ENCODE measurements around the gene ELANE.

Gene ELANE

DNA sequence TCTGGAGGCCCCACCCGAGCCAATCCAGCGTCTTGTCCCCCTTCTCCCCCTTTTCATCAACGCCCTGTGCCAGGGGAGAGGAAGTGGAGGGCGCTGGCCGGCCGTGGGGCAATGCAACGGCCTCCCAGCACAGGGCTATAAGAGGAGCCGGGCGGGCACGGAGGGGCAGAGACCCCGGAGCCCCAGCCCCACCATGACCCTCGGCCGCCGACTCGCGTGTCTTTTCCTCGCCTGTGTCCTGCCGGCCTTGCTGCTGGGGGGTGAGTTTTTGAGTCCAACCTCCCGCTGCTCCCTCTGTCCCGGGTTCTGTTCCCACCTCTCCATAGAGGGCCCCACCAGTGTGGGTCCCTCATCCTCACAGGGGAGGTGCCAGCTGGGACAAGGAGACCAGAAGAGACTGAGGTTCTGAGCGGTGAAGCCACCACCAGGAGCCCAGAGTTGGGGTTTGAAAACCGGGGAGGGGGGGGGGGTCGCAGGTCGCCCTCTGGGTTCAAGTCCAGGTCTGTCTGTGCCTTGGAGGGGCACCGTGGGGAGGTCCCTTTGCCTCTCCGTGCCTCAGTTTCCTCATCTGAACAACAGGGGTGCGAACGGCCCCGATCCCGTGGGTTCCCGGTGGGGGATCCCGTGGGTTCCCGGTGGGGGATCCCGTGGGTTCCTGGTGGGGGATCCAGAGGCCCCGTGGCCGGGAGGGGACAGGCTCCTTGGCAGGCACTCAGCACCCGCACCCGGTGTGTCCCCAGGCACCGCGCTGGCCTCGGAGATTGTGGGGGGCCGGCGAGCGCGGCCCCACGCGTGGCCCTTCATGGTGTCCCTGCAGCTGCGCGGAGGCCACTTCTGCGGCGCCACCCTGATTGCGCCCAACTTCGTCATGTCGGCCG lies at the start of gene ELANE:
Gene ELANE (plus strand): TSS at position 168 of the 878 bp plus-strand sequence. CDS start 26 bp downstream, at position 194.
- DNase-seq (ENCODE audit: low spot score): no peak

DNA sequence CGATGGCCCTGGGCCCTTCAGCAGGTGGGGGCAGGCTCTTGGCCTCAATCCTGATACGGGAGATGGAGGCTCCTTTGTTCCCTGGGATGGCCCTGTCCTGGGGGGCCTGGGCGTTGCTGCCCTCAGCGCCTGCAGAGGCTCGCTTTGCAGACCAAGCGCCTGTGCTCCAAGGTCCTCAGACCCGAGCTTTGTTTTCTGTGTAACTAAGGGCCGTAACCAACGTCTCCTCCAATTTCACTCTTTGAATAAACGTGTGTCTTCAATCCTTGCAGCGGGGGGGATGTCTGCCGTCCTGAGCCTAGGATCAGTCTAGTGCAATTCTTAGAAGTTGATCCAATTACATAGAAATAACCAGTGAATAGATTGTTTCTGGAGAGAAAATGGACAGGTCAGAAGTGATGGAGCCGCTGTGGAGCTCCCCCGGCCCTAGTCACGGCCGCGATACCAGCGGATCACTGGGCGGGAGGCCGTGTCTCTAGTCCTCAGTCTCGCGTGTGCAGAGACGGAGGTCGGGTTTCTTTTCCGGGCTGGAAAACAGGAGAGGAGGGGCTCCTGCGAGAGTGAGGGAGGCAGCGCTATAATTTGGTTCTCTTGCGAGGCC lies 49.5 kb upstream of the ELANE start:
- DNase-seq (ENCODE audit: low spot score): no peak

DNA sequence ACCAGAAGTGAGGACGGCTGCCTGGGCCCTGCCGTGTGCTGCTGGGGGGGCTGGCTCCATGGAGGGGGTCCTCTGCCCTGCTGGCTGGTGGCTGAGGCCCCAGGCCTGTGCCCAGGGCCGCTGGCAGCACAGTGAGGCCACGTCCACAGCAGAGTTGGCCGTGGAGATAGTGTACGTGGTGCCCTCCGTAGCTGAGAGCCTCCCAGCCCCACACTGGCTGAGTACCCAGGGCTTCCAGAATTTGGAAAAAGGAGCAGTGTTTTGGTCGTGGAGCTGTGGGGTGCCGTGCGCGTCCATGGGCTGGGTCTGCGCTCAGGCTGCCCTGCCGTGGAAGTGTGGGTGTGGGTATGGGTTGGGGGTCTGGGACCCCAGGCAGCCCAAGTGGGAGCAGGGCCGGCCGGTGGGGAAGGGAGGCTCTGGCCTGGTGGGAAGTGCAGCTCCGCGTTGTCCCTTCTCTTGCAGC lies 49.0 kb upstream of the ELANE start:
- DNase-seq (ENCODE audit: low spot score): no peak

DNA sequence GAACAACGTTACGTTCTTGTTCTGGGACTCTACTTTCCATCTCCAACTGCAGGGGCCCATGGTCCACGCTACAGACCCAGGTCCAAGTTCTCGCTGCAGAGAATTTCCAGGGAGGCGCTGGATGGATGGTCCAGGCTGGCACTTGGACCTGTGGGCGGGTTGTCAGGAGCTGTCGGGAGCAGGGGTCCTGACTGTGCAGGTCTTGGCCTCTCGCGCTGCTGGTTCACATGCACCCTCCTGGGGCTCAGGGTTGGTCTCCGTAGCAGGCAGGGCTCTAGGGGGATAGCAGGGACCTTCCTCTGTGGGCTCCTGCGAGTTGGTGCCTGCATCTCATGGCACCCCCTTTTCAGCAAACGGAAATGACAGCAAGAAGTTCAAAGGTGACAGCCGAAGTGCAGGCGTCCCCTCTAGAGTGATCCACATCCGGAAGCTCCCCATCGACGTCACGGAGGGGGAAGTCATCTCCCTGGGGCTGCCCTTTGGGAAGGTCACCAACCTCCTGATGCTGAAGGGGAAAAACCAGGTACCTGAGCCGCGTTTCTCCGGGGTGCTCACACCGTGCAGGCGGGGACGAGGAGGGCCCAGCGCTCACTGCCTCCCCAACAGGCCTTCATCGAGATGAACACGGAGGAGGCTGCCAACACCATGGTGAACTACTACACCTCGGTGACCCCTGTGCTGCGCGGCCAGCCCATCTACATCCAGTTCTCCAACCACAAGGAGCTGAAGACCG lies 48.3 kb upstream of the ELANE start:
- DNase-seq (ENCODE audit: low spot score): no peak

DNA sequence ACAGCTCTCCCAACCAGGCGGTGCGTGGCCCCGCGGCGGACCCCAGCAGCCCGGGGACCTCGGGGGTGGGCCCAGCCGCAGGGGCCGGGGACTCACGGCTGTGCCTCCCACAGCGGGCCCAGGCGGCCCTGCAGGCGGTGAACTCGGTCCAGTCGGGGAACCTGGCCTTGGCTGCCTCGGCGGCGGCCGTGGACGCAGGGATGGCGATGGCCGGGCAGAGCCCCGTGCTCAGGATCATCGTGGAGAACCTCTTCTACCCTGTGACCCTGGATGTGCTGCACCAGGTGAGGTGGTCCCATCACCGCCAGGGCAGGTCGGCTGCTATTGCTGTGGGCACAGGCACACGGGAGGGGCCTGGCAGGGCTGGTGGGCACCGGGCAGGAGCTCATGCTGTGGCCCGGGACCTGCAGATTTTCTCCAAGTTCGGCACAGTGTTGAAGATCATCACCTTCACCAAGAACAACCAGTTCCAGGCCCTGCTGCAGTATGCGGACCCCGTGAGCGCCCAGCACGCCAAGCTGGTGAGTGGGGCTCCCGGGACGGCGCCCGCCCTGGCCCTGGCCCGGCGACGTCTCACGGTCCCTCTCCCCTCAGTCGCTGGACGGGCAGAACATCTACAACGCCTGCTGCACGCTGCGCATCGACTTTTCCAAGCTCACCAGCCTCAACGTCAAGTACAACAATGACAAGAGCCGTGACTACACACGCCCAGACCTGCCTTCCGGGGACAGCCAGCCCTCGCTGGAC lies 47.5 kb upstream of the ELANE start:
- DNase-seq (ENCODE audit: low spot score): no peak

DNA sequence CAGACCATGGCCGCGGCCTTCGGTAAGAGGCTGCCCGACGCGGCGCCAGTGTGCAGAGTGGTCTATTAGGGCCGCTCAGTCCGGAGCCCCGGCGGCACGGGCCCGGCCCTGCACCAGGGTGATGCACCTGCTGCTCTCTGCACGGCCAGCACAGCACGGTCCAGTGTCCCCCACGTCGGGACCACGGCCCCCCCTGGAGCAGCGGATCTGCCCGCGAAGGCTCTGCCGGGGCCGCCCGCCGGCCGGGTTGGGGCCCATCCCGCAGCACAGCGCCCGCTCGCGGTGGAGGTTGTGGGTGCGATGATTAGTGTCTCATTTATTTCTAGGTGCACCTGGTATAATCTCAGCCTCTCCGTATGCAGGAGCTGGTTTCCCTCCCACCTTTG lies 46.9 kb upstream of the ELANE start:
- no peak for DNase-seq (ENCODE audit: low spot score)

DNA sequence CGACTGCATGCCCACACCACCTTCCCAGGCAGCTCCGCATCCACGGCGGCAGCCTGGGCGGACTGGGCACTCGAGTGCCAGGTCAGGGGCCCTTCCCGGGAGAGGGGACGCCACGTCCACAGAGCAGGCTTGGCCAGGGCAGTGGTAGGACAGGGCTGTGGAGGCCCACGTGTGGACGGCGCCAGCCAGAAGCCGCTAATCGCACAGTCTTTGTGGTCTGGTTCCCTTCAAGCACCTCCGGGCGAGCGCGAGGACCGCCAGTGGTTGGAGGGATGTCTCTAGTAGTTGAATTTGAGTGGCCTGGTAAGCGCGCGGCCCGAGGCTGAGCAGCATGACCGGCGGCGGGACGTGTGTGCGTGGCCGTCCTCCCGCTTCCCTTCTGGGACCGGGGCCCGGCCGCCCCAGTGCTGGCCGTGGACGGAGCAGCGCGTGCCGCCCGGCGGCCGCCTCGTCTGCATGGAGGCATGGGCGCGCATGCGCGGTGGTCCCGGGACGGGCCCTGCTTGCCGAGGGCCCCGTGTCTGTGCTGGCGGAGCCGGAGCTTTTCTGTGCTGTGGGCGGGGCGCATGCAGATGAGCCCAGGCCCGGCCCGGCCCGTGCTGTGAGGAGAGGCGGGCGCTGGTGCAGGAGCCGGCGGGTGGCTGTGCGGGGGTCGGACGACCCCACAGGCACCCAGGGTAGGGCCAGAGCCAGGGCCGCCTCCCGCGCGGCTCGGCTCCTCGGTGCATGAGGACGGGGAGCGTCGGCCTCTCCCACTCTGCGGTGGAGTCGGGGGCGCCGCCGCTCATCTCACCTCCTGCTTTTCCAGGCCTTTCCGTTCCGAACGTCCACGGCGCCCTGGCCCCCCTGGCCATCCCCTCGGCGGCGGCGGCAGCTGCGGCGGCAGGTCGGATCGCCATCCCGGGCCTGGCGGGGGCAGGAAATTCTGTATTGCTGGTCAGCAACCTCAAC lies 46.2 kb upstream of the ELANE start:
- no peak for DNase-seq (ENCODE audit: low spot score)

DNA sequence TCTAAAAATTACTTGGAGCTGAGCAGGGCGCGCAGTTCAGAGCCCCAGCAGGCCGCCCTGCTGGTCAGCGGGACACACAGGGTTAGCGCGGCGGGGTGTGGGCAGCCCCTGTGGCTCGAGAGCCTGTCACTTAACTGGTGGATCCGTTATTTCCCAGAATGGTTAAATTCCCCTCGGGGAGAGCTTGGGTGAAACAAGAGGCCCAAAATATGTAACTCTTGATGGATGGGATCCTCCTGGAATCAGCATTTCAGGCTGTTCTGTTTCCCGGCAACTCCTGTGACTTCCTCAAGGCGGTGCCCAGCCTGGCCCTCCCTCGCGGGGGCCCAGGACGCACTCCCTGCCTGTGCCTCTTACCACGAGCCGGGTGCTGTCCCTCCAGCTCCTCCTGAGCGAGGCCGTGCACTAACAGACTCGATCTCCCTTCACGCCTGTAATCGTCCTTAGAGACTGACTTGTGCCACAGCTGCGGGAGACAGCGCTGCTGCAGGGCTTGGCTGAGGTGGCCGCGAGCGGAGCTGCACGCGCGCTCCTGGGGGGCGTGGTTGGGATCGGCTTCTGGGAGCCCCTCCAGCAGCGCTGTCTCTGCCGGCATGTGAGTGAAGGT lies 45.2 kb upstream of the ELANE start:
- DNase-seq (ENCODE audit: low spot score): no peak

DNA sequence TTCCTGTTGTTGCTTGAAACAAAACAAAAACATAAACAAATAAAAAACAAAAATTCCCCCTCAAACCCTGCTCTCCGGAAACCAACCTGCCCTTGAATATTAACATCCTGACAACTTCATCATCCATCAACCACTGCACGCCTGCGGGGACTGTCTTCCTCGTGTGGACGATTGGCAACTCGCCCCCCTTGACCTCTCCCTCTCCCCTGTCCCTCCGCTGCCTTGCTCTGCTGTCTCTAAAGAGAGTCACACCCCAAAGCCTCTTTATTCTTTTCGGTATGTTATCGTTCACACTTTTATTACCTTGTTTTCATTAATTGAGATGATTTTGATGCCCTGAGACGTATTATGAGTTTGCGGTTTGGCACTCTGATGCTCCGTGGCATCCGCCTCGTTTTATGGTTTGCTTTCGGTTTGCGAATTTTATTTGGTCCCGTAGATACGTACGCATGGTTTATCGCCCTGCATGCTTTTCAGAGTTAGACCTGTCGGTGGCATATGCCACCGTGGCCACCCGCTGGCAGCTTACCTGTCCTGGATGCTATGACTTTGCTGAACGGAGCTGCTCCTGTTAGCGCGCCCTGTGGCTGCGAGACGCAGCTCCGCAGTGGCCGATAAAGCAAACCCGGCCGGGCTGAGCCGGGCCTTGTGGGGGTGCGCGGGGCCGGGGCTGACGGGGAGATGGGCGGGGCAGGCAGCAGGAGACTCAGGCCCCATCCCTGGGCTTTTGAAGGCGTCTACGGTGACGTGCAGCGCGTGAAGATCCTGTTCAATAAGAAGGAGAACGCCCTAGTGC lies 44.3 kb upstream of the ELANE start:
- no peak for DNase-seq (ENCODE audit: low spot score)

DNA sequence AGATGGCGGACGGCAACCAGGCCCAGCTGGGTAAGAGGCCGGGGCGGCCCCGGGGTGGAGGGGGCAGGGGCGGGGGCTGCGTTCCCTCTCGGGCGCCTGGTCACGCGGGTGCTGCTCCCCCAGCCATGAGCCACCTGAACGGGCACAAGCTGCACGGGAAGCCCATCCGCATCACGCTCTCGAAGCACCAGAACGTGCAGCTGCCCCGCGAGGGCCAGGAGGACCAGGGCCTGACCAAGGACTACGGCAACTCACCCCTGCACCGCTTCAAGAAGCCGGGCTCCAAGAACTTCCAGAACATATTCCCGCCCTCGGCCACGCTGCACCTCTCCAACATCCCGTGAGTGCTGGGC lies 43.7 kb upstream of the ELANE start:
- DNase-seq (ENCODE audit: low spot score): no peak

DNA sequence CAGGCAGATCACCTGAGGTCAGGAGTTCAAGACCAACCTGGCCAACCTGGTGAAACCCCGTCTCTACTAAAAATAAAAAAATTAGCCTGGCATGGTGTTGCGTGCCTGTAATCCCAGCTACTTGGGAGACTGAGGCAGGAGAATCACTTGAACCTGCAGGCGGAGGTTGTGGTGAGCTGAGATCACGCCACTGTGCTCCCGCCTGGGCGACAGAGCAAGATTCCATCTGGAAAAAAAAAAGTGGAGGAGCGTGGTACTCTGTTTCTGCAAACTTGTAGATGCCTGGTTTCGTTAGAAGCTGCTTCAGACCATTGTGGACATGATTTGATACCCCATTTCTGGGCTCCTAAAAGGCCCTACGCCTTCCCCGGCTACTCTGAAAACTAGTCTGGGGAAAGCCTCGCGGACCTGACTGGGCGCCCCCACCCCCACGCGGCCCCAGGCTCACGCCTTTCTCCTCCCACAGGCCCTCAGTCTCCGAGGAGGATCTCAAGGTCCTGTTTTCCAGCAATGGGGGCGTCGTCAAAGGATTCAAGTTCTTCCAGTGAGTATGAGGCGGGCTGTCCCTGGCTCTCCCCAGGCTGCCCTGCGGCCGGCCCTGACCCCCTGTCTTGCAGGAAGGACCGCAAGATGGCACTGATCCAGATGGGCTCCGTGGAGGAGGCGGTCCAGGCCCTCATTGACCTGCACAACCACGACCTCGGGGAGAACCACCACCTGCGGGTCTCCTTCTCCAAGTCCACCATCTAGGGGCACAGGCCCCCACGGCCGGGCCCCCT lies 41.8 kb upstream of the ELANE start:
- DNase-seq (ENCODE audit: low spot score): no peak

DNA sequence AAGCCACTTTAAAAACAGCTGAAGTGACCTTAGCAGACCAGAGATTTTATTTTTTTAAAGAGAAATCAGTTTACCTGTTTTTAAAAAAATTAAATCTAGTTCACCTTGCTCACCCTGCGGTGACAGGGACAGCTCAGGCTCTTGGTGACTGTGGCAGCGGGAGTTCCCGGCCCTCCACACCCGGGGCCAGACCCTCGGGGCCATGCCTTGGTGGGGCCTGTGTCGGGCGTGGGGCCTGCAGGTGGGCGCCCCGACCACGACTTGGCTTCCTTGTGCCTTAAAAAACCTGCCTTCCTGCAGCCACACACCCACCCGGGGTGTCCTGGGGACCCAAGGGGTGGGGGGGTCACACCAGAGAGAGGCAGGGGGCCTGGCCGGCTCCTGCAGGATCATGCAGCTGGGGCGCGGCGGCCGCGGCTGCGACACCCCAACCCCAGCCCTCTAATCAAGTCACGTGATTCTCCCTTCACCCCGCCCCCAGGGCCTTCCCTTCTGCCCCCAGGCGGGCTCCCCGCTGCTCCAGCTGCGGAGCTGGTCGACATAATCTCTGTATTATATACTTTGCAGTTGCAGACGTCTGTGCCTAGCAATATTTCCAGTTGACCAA lies 41.1 kb upstream of the ELANE start:
- DNase-seq (ENCODE audit: low spot score): no peak

DNA sequence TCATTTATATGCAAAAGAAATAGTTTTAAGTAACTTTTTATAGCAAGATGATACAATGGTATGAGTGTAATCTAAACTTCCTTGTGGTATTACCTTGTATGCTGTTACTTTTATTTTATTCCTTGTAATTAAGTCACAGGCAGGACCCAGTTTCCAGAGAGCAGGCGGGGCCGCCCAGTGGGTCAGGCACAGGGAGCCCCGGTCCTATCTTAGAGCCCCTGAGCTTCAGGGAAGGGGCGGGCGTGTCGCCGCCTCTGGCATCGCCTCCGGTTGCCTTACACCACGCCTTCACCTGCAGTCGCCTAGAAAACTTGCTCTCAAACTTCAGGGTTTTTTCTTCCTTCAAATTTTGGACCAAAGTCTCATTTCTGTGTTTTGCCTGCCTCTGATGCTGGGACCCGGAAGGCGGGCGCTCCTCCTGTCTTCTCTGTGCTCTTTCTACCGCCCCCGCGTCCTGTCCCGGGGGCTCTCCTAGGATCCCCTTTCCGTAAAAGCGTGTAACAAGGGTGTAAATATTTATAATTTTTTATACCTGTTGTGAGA lies 40.5 kb upstream of the ELANE start:
- DNase-seq (ENCODE audit: low spot score): no peak

DNA sequence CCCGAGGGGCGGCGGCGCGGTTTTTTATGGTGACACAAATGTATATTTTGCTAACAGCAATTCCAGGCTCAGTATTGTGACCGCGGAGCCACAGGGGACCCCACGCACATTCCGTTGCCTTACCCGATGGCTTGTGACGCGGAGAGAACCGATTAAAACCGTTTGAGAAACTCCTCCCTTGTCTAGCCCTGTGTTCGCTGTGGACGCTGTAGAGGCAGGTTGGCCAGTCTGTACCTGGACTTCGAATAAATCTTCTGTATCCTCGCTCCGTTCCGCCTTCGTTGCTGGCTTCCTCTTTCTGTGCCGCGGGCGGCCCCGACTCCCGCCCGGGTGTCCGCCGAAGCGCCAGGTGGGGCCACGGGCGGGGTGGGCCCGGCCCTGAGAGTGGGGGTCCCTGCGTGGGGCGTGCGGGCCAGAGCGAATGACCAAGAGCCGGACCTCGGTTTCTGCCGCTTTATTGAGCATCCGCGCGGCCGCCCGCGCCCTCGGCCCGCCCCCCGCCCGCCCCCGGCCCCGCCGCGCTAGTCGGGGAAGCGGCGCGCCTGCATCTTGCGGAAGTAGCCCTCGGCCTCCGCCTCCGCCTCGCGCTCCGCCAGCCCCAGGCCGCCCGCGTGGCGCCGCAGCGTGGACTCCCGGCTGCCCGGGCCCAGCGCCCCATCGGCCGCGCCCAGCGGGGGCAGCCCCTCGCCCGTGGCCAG lies 39.9 kb upstream of the ELANE start:
- DNase-seq (ENCODE audit: low spot score): no peak

DNA sequence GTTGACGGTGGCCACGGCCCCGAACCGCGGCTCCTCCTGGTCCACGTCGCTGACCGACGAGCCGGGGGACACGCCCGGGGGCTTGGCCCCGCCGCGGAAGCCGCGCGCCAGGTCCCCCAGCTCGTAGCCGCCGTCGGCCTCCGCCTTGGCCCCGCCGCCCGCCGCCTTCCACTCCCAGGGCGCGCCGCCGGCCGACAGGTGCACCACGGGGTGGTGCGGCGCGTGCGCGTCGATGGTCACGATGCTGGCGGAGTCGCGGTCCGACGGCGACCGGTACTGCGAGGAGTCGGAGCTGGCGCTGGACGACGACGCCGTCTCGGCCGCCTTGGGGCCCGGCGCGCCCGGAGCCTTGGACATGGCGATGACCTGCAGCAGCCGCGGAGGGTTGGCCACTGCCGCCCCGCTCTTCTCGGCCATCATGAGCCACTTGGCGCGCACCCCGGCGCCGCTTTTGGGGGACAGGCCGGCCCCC lies 39.3 kb upstream of the ELANE start:
- DNase-seq (ENCODE audit: low spot score): no peak

DNA sequence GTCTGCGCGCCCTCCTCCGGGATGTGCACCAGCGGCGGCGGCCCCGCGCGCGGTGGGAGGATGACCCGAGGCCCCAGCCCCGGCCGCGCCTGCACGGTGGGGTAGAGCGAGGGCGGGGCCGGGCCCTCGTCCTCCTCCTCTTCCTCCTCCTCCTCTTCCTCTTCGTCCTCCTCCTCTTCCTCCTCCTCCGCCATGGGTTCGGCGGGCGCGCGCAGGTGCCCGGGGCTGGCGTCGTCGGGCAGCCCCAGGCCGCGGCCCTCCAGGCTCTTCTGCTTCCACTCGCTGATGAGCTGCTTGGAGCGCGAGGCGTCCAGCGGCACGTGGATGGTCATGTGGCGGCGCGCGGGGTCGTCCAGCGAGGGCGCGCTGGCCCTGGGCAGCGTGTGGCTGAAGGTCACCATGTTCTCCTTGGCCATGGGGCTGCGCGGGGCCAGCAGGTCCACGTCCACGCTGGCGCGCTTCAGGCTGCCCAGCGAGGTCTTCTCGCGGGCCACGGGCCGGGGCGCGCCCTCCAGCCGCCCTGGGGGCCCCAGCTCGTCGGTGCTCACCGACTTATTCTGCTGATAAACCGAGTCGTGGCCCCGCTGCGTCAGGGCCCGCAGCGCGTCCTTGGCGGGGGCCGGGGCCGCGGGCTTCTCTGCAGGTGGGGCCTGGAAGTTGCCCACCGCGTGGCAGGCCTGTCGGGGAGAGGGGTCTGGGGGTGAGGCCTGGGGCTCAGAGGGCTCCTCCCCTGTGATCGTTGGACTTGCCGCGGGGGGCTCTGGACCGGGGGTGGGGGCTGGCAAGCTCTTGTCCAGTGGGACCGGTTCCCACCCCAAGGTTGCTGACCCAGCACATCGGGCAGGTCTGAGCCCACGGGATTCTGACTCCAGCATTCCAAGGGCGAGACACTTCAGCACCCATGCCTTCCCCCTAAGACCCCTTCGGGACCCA lies 38.6 kb upstream of the ELANE start:
- no peak for DNase-seq (ENCODE audit: low spot score)
